GM03348 (cell line): ENCODE data around the gene IFNG-AS1.
A peak's percentile ranks its signal among the peaks of the same experiment; 100 is the strongest.

Source experiments
- DNase-seq: peaks from one replicate; pipeline ENCODE4 v3.0.0; 2012; ENCODE audit warnings: low spot score

Gene IFNG-AS1

DNA sequence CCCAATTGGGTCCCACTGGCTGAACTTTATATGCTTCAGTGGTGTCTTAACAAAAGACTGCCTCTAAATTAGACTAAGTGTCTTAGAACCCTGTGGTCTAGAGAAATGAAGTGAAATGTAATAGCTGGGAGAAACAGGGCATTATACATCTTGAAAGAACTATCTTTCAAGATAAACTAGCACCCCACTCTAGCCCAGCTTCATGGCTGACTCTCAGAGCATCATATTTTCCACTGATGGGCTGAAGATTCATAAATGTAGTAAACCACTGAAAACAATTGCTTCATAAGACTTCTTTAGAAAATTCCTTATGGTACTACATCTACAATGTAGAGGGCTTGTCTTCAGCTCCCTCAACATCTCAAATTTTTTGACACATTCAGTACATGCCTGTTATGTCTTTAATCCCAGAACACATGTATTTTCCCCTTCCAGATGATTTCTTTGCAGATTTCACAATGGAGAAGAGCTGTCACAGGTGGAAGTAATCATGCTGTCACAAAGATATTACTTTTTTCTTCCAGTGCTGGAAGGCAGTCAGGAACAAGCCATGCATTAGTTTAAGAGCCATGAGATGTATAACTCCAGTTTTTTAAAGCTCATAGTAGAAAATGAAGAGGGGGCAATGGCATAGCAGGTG lies 48.5 kb downstream of the IFNG-AS1 start:
- DNase-seq: no peak

DNA sequence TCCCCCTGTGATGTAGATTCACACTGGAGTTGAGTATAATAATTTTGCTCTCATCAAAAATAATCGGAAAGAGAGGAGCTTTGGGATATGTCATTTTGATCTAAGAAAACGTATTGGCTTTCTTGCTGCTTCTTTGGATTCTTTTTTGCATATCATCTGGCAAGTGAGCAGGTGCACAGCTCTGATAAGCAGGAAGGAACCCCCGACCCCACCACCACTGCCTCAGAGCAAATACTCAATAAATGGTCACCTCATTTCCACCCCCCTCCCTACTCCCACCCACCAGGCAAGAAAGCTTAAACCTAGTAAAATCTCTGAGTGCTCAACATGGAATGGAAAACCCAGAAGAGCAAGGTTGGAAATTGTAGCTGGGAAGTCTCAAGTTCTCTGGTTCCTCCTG lies 49.4 kb downstream of the IFNG-AS1 start:
- DNase-seq: no peak

DNA sequence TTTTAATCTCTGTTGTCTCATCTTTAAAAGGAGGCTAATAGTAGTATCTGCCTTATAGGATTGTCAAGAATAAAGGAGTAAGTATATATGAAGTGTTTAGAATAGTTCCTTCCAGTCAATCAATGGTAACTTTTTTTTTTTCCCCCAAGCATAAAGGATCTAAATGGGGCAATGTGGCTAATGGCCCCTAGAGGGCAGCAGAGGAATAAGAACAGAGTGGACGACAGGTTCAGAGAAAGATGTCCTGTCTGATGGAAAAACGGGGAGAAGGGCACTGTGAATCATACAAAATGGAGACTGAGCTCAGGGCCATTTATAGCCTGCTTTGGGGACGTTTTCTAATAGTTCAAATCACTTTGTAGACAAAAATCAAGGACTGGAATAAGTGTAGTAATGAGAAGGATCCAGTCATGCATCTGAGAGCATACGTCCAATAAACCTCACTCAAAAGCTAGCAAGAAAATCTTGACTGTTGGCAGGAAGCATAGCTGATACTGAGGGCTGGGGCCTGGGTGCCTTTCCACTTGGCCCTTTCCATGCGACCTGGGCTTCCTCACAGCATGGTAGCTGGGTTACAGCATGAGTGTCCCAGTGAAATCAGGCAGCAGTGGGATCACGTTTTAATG lies 51.3 kb downstream of the IFNG-AS1 start:
- peak; percentile 85 for DNase-seq

DNA sequence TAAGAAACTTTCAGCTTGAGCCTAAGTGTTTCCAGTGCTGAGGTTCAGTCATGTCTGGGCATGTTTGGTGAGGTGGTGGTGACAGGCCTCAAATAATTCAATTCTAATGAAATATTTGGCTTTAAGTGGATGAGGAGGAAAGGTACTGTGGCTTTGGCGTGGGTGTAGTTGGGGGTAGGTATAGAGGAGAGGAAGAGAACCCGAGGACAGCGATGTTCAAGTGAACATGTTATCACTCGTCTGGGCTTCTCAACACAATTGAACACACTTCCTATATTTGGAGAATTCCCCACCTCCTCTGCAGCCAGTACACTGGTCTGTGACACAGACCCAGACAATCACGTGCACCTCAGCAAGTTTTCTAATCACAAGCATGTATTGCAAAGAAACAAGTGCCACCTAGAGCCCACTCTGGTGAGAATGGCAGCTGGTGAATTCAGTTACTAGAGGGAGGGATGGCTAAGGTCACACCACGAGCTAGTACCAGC lies 53.0 kb downstream of the IFNG-AS1 start:
- no peak for DNase-seq

DNA sequence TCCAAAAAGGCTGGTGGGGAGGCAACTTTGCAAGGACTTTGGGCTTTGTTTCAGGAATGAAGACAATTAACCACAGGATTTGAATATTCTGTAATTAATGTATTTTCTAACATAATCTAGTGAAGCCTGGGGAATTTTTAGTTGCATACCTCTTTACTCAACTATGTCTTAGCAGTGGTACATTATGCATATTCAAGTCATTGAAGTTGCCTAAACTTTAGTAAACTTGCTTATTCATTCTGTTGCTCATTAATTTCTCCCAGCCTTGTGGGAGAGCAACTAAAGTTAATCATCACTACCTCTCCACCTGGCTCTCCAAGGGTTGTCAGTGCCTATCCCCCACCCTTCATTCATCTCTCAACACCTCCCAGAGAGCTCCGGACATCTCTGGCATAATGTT lies 54.2 kb downstream of the IFNG-AS1 start:
- DNase-seq: no peak

DNA sequence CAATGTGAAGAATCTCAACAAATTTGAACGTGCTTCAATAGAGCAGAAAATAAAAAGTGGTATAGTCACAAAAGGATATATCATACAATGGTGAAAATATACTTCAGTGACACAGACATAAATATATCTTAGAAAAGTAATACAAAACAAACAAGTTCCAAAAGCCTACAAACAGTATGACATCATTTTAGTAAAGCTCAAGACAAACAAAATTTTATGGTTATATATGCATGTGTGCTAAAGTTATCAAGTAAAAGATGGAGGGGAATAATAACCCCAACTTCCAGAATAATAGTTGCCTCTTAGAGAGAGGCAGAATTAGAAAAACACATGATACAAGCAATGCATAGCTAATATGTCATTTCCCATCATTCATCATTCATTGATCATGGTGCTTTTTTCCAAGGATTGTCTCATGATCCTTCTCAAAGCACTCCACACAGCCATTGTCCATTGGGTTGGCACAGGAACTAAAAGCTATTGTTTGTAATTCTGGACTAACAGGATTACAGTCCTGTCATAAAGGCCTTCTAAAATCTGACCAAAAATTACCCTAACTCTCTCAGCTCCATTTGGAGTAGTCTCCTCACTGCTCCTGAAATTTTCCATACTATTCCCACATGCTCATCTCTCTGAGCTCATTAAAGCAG lies 59.5 kb downstream of the IFNG-AS1 start:
- no peak for DNase-seq

- DNase-seq: no peak
Measured at GRCh38 chr12:68056300-68056699, 67.1 kb downstream of the IFNG-AS1 start.

- DNase-seq: no peak
Measured at GRCh38 chr12:68063900-68064590, 74.8 kb downstream of the IFNG-AS1 start.

DNA sequence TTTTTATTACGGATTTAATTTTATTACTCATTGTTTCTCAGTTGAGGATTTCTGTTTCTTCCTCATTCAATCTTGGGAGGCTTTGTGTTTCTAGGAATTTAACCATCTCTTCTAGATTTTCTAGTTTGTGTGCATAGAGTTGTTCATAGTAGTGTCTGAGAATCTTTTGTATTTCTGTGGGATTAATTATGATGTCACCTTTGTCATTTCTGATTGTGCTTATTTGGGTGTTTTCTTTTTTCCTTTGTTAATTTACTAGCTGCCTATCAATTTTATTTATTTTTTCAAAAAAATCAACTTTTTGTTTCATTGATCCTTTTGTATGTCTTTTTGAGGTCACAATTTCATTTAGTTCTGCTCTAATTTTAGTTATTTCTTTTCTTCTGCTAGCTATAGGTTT lies 75.9 kb downstream of the IFNG-AS1 start:
- DNase-seq: no peak

- no peak for DNase-seq
Measured at GRCh38 chr12:68065687-68066086, 76.4 kb downstream of the IFNG-AS1 start.

GRCh38 chr12:68067762-68068376 lies 78.6 kb downstream of the IFNG-AS1 start:
- DNase-seq: no peak

DNA sequence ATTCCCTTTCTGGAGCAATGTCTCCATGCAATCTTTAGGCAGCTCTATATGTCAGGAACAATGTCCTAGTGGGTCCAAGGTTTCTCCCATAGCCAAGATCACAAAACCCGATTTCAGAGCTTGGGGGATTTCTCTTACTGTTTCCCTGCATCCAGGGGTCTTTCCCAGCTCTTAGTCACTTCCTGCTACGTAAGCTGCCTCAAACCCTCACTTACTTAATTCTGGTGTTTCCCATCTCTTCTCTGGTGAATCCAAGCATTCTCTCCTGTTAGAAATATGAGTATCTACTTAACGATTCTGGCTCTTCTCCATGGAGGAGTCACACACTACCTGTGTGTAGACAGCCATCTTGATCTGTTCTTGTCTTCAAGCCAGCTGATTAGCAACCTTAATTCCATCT lies 80.0 kb downstream of the IFNG-AS1 start:
- no peak for DNase-seq
